Panc1 (cell line): Measurements from ENCODE around the gene MAP3K7. TPM values are rescaled to one million over a fixed set of nuclear protein-coding genes. Genes with fewer than 3 reads are reported as not detected.

ENCODE experiments used
- ATAC-seq: fragments of 200-7000 bp; cut with Tn5 transposase; 2 replicates; pipeline ENCODE4 v1.9.1; 2020; ENCODE audit warnings: mild to moderate bottlenecking, moderate library complexity
- BruUV-seq: library from RNA; stranded (reverse); fragments of 400-500 nt; replicated peaks from 2 replicates; lab custom pipeline; 2021; lab: Mats Ljungman, UMichigan
- CTCF ChIA-PET: fragments of 300-600 bp; sonication (Branson Sonifier 250); formaldehyde crosslinking; loops from one replicate; lab custom pipeline; 2022; ENCODE audit warnings: antibody characterized with exemption; lab: Charles Lee
- POLR2A ChIA-PET: fragments of 300-600 bp; sonication (Branson Sonifier 250); formaldehyde crosslinking; loops from one replicate; lab custom pipeline; 2022; ENCODE audit warnings: antibody characterized with exemption; lab: Charles Lee
- DNase-seq: peaks from one replicate; pipeline ENCODE4 v3.0.0-alpha.2; 2010; ENCODE audit warnings: low read depth, low spot score
- H3K27ac ChIP-seq: 2 replicates; pipeline ENCODE4 v1.5.1; 2011; ENCODE audit warnings: mild to moderate bottlenecking, low read length, inconsistent platforms
- H3K27me3 ChIP-seq: fragments of 200-500 bp; sonication (Bioruptor generic); 2 replicates; pipeline ENCODE4 v1.6.0; 2014; ENCODE audit warnings: low read length, inconsistent platforms; ENCODE audit not compliant: control insufficient read depth, insufficient read depth
- H3K36me3 ChIP-seq: fragments of 200-500 bp; sonication (Bioruptor generic); 2 replicates; pipeline ENCODE4 v1.5.1; 2014; ENCODE audit warnings: inconsistent platforms, mild to moderate bottlenecking, low read length, moderate library complexity; ENCODE audit not compliant: control insufficient read depth, insufficient read depth
- H3K4me1 ChIP-seq: 2 replicates; pipeline ENCODE4 v1.5.1; 2011; ENCODE audit warnings: inconsistent platforms, mild to moderate bottlenecking, low read length, moderate library complexity; ENCODE audit not compliant: control insufficient read depth, insufficient read depth
- H3K4me3 ChIP-seq, 2 experiments: 2 replicates each; pipeline ENCODE4 v1.5.1; 2011 to 2012; ENCODE audit warnings: low read depth in 2 of 2, low read length in 2 of 2, mild to moderate bottlenecking in 2 of 2, inconsistent platforms in 1 of 2, moderate library complexity in 1 of 2
- H3K9me3 ChIP-seq: fragments of 200-500 bp; sonication (Bioruptor generic); 2 replicates; pipeline ENCODE4 v1.5.1; 2014; ENCODE audit warnings: low read depth, mild to moderate bottlenecking, inconsistent platforms, low read length, moderate library complexity; ENCODE audit not compliant: control insufficient read depth, insufficient read depth
- POLR2AphosphoS5 ChIP-seq: IDR thresholded peaks from 2 replicates; pipeline ENCODE4 v1.6.1; 2012; ENCODE audit warnings: mild to moderate bottlenecking, low read depth, low read length, moderate library complexity
- REST ChIP-seq, 2 experiments: IDR thresholded peaks; 2 replicates each; pipeline ENCODE4 v1.6.1; 2011 to 2012; ENCODE audit warnings: low read depth in 2 of 2, control low read depth in 1 of 2, low read length in 1 of 2, mild to moderate bottlenecking in 1 of 2, moderate library complexity in 1 of 2; ENCODE audit not compliant: insufficient read depth in 1 of 2
- SIN3A ChIP-seq: IDR thresholded peaks from 2 replicates; pipeline ENCODE4 v1.6.1; 2012; ENCODE audit warnings: low read depth, mild to moderate bottlenecking, low read length, moderate library complexity, borderline replicate concordance; ENCODE audit not compliant: insufficient read depth
- TCF7L2 ChIP-seq: IDR thresholded peaks from 2 replicates; pipeline ENCODE4 v1.6.1; 2011; ENCODE audit warnings: mild to moderate bottlenecking, low read depth, low read length, inconsistent platforms
- in situ Hi-C: cut with HindIII; loops from 2 replicates; pipeline ENCODE4 v1.10.0; 2016; ENCODE audit warnings: low sequenced_read_pairs, low pct_unique_long_range_greater_than_20kb
- intact Hi-C: fragments of 100-400 bp; cut with micrococcal nuclease; formaldehyde crosslinking; loops from one replicate; pipeline ENCODE4 v1.10.0; 2022; ENCODE audit not compliant: unreplicated experiment
- total RNA-seq: library from RNA; stranded (reverse); gene quantifications from one replicate; pipeline ENCODE4 v1.2.1, GENCODE V29; 2021; ENCODE audit not compliant: unreplicated experiment
- TF ChIP-seq, protein P1 (sequence below): fragments of 450-650 bp; IDR thresholded peaks from 2 replicates; pipeline ENCODE4 v1.5.1; 2017; ENCODE audit warnings: mild to moderate bottlenecking

The MAP3K7 gene
- total RNA-seq, 1 experiment from 2014 or later, result 33.1 TPM

DNA sequence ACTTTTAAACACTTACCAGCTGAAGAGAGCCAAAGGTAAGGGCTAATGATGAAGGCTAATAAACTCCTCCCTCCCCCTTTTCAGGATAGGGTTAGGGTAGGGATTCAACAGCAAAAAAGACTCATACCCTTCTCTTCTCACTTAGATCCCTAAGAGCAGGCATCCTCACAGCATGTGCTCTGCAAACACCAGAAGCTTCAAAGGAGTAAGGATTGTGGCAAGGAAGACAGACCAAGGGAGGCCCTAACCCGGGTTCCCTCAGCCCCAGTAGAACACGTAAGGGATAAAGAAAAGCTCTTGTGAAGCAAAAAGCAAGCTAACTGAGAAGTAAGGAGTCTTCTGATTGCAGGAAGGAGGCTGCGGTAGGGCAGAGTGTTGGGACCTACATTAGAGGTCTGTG, 11.6 kb downstream of the MAP3K7 start:
- Histone ChIP-seq H3K9me3 (no peaks in the 10 kb centered on the region), H3K36me3 (peaks cover 2% of the 10 kb centered on the region; the same call in 1 of the 2 replicates), H3K27ac (no peak overlapping the region), H3K4me3 (no peak overlapping the region), H3K27me3 (no peaks in the 10 kb centered on the region), H3K4me1 (no peaks in the 10 kb centered on the region)
- no peak for DNase-seq
- TF ChIP-seq SIN3A (no peak), POLR2AphosphoS5 (no peak), REST (IDR thresholded peaks at IDR 0.05; ENCODE audit: insufficient read depth in 1 of 2, low read depth in 2 of 2, low read length in 1 of 2) (no peak), TCF7L2 (no peak)
- TF ChIP-seq, protein P1, sequence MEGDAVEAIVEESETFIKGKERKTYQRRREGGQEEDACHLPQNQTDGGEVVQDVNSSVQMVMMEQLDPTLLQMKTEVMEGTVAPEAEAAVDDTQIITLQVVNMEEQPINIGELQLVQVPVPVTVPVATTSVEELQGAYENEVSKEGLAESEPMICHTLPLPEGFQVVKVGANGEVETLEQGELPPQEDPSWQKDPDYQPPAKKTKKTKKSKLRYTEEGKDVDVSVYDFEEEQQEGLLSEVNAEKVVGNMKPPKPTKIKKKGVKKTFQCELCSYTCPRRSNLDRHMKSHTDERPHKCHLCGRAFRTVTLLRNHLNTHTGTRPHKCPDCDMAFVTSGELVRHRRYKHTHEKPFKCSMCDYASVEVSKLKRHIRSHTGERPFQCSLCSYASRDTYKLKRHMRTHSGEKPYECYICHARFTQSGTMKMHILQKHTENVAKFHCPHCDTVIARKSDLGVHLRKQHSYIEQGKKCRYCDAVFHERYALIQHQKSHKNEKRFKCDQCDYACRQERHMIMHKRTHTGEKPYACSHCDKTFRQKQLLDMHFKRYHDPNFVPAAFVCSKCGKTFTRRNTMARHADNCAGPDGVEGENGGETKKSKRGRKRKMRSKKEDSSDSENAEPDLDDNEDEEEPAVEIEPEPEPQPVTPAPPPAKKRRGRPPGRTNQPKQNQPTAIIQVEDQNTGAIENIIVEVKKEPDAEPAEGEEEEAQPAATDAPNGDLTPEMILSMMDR, result no peak
- in situ Hi-C loops, result no loop called here
- ATAC-seq, result no peak
- intact Hi-C loops, result no loop called here
- CTCF ChIA-PET, result no interaction called here
- no TSS peak for BruUV-seq
- POLR2A ChIA-PET, result no interaction called here

GRCh38 chr6:90574610-90575009, 12.3 kb downstream of the MAP3K7 start:
- H3K27ac ChIP-seq, result no peak overlapping the region
- H3K4me1 ChIP-seq, result no peaks in the 10 kb centered on the region
- intact Hi-C loops, result no loop called here
- ChIA-PET POLR2A (no interaction called here), CTCF (no interaction called here)
- no peaks in the 10 kb centered on the region for H3K27me3 ChIP-seq
- H3K36me3 ChIP-seq, result peaks cover 2% of the 10 kb centered on the region; the same call in 1 of the 2 replicates
- in situ Hi-C loops, result no loop called here
- H3K9me3 ChIP-seq, result no peaks in the 10 kb centered on the region
- DNase-seq (no peak), ATAC-seq (no peak)
- BruUV-seq, result no TSS peak
- no peak overlapping the region for H3K4me3 ChIP-seq
- TF ChIP-seq TCF7L2 (no peak), REST (IDR thresholded peaks at IDR 0.05; ENCODE audit: insufficient read depth in 1 of 2, low read depth in 2 of 2, low read length in 1 of 2) (no peak), POLR2AphosphoS5 (no peak), SIN3A (no peak)
- TF ChIP-seq, protein P1, result peak; percentile 10; the same call in 1 of the 2 replicates
